CD4-positive, alpha-beta T cell (primary cell): ENCODE results near the gene RAB1B. TPM values are rescaled to one million over a fixed set of nuclear protein-coding genes. Genes with fewer than 3 reads are reported as not detected.

Experiments
- ATAC-seq: fragments of 200-7000 bp; cut with Tn5 transposase; one replicate; pipeline ENCODE4 v1.10.0; 2022; ENCODE audit warnings: mild to moderate bottlenecking; ENCODE audit not compliant: poor library complexity
- CTCF ChIA-PET: fragments of 350-600 bp; sonication (Branson Sonifier 250); formaldehyde crosslinking; loops from one replicate; lab custom pipeline; 2021; ENCODE audit warnings: antibody characterized with exemption, inconsistent platforms; lab: Charles Lee
- POLR2A ChIA-PET: fragments of 350-600 bp; sonication (Branson Sonifier 250); formaldehyde crosslinking; loops from one replicate; lab custom pipeline; 2021; ENCODE audit warnings: antibody characterized with exemption, inconsistent platforms; lab: Charles Lee
- DNase-seq, 14 experiments: peaks; one replicate each; pipeline ENCODE4 v3.0.0-alpha.2; 2013 to 2020; ENCODE audit warnings: mixed read lengths in 2 of 14
- H3K27ac ChIP-seq, 2 donors: one replicate each; pipeline versions ENCODE4 v1.5.1 to v1.7.0; 2013; ENCODE audit warnings: low read length in 2 of 2, low read depth in 1 of 2, mild to moderate bottlenecking in 1 of 2
- H3K27me3 ChIP-seq, 2 experiments: 1 replicate in 1 of 2; 2 replicates in 1 of 2; pipeline versions ENCODE4 v1.6.1 to v1.7.0; 2013; ENCODE audit warnings: low read length in 2 of 2, control low read depth in 1 of 2, mild to moderate bottlenecking in 1 of 2, moderate library complexity in 1 of 2; ENCODE audit not compliant: insufficient read depth in 2 of 2, control insufficient read depth in 1 of 2
- H3K36me3 ChIP-seq: one replicate; pipeline ENCODE4 v1.6.1; 2013; ENCODE audit warnings: low read length, control low read depth; ENCODE audit not compliant: insufficient read depth
- H3K4me1 ChIP-seq: one replicate; pipeline ENCODE4 v1.6.1; 2013; ENCODE audit warnings: low read length, control low read depth; ENCODE audit not compliant: insufficient read depth
- H3K4me3 ChIP-seq: one replicate; pipeline ENCODE4 v1.5.1; 2013; ENCODE audit warnings: mild to moderate bottlenecking, low read length, moderate library complexity
- H3K9me3 ChIP-seq, 2 experiments: 1 replicate in 1 of 2; 2 replicates in 1 of 2; pipeline versions ENCODE4 v1.6.1 to v1.7.0; 2013; ENCODE audit warnings: low read length in 2 of 2, mild to moderate bottlenecking in 2 of 2, control low read depth in 1 of 2, moderate library complexity in 1 of 2; ENCODE audit not compliant: control insufficient read depth in 1 of 2, insufficient read depth in 1 of 2
- H3K27ac Mint-ChIP-seq: one replicate; pipeline ENCODE4 v1.8.0; 2020; ENCODE audit warnings: mixed read lengths
- H3K27me3 Mint-ChIP-seq: one replicate; pipeline ENCODE4 v1.8.0; 2021; ENCODE audit warnings: mixed read lengths
- H3K36me3 Mint-ChIP-seq: one replicate; pipeline ENCODE4 v1.8.0; 2021; ENCODE audit warnings: low read depth, mixed read lengths
- H3K4me1 Mint-ChIP-seq: one replicate; pipeline ENCODE4 v1.8.0; 2021; ENCODE audit warnings: low read depth, mixed read lengths
- H3K4me3 Mint-ChIP-seq: one replicate; pipeline ENCODE4 v1.8.0; 2020; ENCODE audit warnings: mild to moderate bottlenecking, mixed read lengths
- H3K9me3 Mint-ChIP-seq: one replicate; pipeline ENCODE4 v1.8.0; 2020; ENCODE audit warnings: mixed read lengths
- intact Hi-C, 2 experiments: fragments of 100-400 bp; cut with DNase I in 1 of 2; cut with micrococcal nuclease in 1 of 2; formaldehyde crosslinking; loops; one replicate each; pipeline versions ENCODE4 v1.15.1 to v1.9.0; 2023 to 2025; cut with DNase I, micrococcal nuclease
- total RNA-seq, 174 experiments: library from RNA in 2 of 174; stranded (reverse) in 2 of 174; gene quantifications; one replicate each; pipeline ENCODE4 v1.2.3 and lab custom pipeline; 2021 to 2026
- TF ChIP-seq, protein P1 (sequence below): fragments of 200-600 bp; IDR thresholded peaks from one replicate; pipeline ENCODE4 v1.8.0; 2022; ENCODE audit warnings: antibody characterized with exemption, mild to moderate bottlenecking

Gene RAB1B
- total RNA-seq, 2 experiments from 2014 or later, result 27.4 to 29.4 TPM

DNA sequence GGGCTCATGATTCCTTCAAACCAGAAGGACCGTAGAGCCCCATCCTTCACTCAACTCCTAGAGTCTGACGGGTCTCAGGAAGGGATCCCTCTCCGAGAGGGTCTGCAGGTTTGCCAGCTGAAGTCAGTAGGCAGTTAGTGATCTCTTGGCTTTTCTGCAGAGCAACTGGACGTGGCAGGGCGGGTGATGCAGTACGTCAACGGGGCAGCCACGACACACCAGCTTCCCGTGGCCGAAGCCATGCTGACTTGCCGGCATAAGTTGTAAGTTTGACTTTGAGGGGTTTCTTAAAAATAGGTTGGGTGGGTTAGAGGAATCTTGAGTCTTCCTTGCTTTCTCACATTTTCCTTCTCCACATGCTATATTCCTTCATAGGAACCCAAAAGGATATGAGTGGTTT is 33.3 kb upstream of the RAB1B start:
- CTCF ChIA-PET, result no interaction called here
- ATAC-seq, result no peak
- Histone ChIP-seq H3K27me3 (no peaks in the 10 kb centered on the region), H3K4me1 (no peaks in the 10 kb centered on the region), H3K9me3 (no peaks in the 10 kb centered on the region), H3K36me3 (peaks cover 91% of the 10 kb centered on the region), H3K4me3 (no peak overlapping the region), H3K27ac (no peak overlapping the region)
- H3K27ac Mint-ChIP-seq, result no peak overlapping the region
- no peaks in the 10 kb centered on the region for H3K9me3 Mint-ChIP-seq
- TF ChIP-seq, protein P1, sequence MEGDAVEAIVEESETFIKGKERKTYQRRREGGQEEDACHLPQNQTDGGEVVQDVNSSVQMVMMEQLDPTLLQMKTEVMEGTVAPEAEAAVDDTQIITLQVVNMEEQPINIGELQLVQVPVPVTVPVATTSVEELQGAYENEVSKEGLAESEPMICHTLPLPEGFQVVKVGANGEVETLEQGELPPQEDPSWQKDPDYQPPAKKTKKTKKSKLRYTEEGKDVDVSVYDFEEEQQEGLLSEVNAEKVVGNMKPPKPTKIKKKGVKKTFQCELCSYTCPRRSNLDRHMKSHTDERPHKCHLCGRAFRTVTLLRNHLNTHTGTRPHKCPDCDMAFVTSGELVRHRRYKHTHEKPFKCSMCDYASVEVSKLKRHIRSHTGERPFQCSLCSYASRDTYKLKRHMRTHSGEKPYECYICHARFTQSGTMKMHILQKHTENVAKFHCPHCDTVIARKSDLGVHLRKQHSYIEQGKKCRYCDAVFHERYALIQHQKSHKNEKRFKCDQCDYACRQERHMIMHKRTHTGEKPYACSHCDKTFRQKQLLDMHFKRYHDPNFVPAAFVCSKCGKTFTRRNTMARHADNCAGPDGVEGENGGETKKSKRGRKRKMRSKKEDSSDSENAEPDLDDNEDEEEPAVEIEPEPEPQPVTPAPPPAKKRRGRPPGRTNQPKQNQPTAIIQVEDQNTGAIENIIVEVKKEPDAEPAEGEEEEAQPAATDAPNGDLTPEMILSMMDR, result no peak
- H3K27me3 Mint-ChIP-seq, result no peaks in the 10 kb centered on the region
- peaks cover 86% of the 10 kb centered on the region for H3K36me3 Mint-ChIP-seq
- no peaks in the 10 kb centered on the region for H3K4me1 Mint-ChIP-seq
- no peak overlapping the region for H3K4me3 Mint-ChIP-seq
- POLR2A ChIA-PET, result interaction anchor here (0.6 kb wide), 1 partner anchor 12 kb away, joined by 4 read pairs; no protein-coding TSS in a partner anchor
- no peak for DNase-seq
- intact Hi-C loops, result no loop called here

DNA sequence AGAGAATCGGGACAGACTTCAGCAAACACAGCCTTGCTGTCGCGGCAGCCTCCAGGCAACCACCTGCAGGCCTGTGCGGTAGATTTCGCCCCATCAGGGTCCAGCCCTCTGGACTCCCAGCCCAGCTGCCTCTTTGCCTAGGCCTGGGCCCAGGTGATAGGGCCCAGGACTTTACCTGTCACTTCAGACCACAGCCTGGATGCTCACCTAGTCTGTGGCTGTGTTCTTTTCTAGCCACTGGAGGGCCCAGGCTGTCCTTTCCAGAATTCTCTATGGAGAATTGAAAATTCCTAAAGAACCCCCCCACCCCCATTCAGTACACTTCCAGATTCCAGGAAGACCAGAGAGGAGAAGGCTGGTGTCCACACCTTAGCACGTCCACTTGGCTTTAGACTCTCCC is 30.6 kb upstream of the RAB1B start:
- H3K36me3 Mint-ChIP-seq, result peaks cover 86% of the 10 kb centered on the region
- Histone ChIP-seq H3K36me3 (peaks cover 91% of the 10 kb centered on the region), H3K27ac (no peak overlapping the region), H3K4me1 (no peaks in the 10 kb centered on the region), H3K9me3 (no peaks in the 10 kb centered on the region), H3K27me3 (no peaks in the 10 kb centered on the region), H3K4me3 (no peak overlapping the region)
- ChIA-PET POLR2A (interaction anchor here (1.2 kb wide), 1 partner anchor 9 kb away, joined by 4 read pairs; no protein-coding TSS in a partner anchor), CTCF (interaction anchor here (0.5 kb wide), 1 partner anchor 113 kb away, joined by 3 read pairs; no protein-coding TSS in a partner anchor)
- no peak overlapping the region for H3K4me3 Mint-ChIP-seq
- no peak for ATAC-seq
- no peak for DNase-seq
- no peaks in the 10 kb centered on the region for H3K9me3 Mint-ChIP-seq
- no peaks in the 10 kb centered on the region for H3K27me3 Mint-ChIP-seq
- peaks cover 6% of the 10 kb centered on the region for H3K4me1 Mint-ChIP-seq
- intact Hi-C loops, result no loop called here
- H3K27ac Mint-ChIP-seq, result no peak overlapping the region
- TF ChIP-seq, protein P1, result no peak

DNA sequence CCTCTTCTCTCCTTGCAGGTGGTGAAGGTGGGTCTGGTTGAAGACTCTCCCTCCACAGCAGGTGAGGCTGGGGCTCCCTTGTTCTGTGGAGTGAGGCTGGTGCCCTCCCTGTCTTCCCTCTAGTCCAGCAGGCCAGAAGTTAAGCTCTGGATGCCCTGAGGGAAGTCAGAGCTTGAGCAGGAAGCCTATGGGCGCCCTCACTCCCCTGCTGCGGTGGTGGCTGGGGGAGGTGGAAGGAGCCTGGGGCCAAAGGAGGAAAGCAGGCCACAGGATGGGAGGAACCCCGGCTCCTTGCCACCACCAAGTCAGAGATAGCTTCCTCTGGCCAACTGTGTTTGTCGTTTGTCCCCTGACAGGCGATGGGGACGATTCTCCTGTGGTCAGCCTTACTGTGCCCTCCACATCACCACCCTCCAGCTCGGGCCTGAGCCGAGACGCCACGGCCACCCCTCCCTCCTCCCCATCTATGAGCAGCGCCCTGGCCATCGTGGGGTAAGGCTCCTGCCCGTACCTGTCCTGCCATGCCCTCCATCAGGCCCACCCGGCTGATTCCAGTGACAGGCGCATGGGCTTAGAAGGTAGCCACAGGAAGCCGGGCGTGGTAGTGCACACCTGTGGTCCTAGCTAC is 29.5 kb upstream of the RAB1B start:
- DNase-seq (no peak), ATAC-seq (no peak)
- Histone ChIP-seq H3K4me3 (no peak overlapping the region), H3K36me3 (peaks cover 90% of the 10 kb centered on the region), H3K27ac (no peak overlapping the region), H3K4me1 (no peaks in the 10 kb centered on the region), H3K27me3 (no peaks in the 10 kb centered on the region), H3K9me3 (no peaks in the 10 kb centered on the region)
- Mint-ChIP-seq H3K4me3 (no peak overlapping the region), H3K27ac (no peak overlapping the region), H3K36me3 (peaks cover 83% of the 10 kb centered on the region), H3K9me3 (no peaks in the 10 kb centered on the region), H3K4me1 (peaks cover 6% of the 10 kb centered on the region), H3K27me3 (no peaks in the 10 kb centered on the region)
- ChIA-PET POLR2A (no interaction called here), CTCF (no interaction called here)
- TF ChIP-seq, protein P1, result no peak
- intact Hi-C loops, result no loop called here
